SK-N-SH treated with all-trans-retinoic acid at 6 μM for 48 hours (cell line): ENCODE data around the gene ZNF274.

ENCODE experiments used
- ARNTL ChIP-seq: fragments of 450-650 bp; formaldehyde crosslinking; IDR thresholded peaks from 2 replicates; pipeline ENCODE4 v1.5.0; 2020; ENCODE audit warnings: low read depth, mild to moderate bottlenecking, moderate library complexity, borderline replicate concordance
- BACH2 ChIP-seq: fragments of 250-450 bp; sonication (Bioruptor Pico); IDR thresholded peaks from 2 replicates; pipeline ENCODE4 v1.9.0; 2021; ENCODE audit warnings: mild to moderate bottlenecking, borderline replicate concordance
- CSDC2 ChIP-seq: fragments of 250-450 bp; sonication (Bioruptor Pico); IDR thresholded peaks from 2 replicates; pipeline ENCODE4 v1.5.0; 2020; ENCODE audit warnings: mild to moderate bottlenecking, moderate library complexity
- PPARA ChIP-seq: fragments of 250-450 bp; sonication (Bioruptor Pico); IDR thresholded peaks from 2 replicates; pipeline ENCODE4 v1.5.0; 2020; ENCODE audit warnings: mild to moderate bottlenecking, borderline replicate concordance
- SNAI2 ChIP-seq: fragments of 250-450 bp; sonication (Bioruptor Pico); IDR thresholded peaks from 2 replicates; pipeline ENCODE4 v1.5.0; 2020; ENCODE audit warnings: mild to moderate bottlenecking, moderate library complexity
- ZFP3 ChIP-seq: fragments of 250-450 bp; sonication (Bioruptor Pico); IDR thresholded peaks from 2 replicates; pipeline ENCODE4 v1.5.0; 2020; ENCODE audit warnings: mild to moderate bottlenecking, moderate library complexity
- ZFP30 ChIP-seq: fragments of 450-650 bp; formaldehyde crosslinking; IDR thresholded peaks from 2 replicates; pipeline ENCODE4 v1.5.0; 2022; ENCODE audit warnings: mild to moderate bottlenecking, moderate library complexity
- ZNF565 ChIP-seq: fragments of 450-650 bp; formaldehyde crosslinking; conservative IDR thresholded peaks from 2 replicates; pipeline ENCODE4 v1.5.0; 2020; ENCODE audit warnings: low read depth, mild to moderate bottlenecking, moderate library complexity
- TF ChIP-seq, protein P1 (sequence below): fragments of 250-450 bp; sonication (Bioruptor Pico); IDR thresholded peaks from 2 replicates; pipeline ENCODE4 v1.5.1; 2020; ENCODE audit warnings: low read depth, mild to moderate bottlenecking, moderate library complexity
- TF ChIP-seq, protein P2 (sequence below): fragments of 250-450 bp; sonication (Bioruptor Pico); IDR thresholded peaks from 2 replicates; pipeline ENCODE4 v1.8.0; 2020; ENCODE audit warnings: mild to moderate bottlenecking, moderate library complexity, borderline replicate concordance
- TF ChIP-seq, protein P3 (sequence below): fragments of 250-450 bp; sonication (Bioruptor Pico); IDR thresholded peaks from 2 replicates; pipeline ENCODE4 v1.5.1; 2021; ENCODE audit warnings: mild to moderate bottlenecking, moderate library complexity

DNA sequence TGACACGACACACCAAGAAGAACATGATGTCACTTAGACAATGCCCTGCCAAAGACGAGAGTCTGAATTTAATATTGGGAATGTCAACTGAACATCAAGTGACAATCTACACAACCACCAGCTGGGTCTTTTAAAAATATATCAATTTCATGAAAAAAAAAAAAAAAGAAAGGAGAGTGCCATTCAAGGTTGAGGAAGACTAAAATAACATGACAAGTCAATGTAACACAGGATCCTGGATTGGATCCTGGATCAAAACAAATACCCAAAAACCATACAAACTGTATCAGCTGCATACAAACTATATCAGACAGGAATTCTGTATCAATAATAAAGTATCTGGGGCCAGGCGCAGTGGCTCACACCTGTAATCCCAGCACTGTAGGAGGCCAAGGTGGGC, 37.0 kb upstream of the ZNF274 start:
- TF ChIP-seq ZFP3 (CRISPR knock-in tag) (no peak), PPARA (no peak), BACH2 (CRISPR knock-in tag) (no peak), ARNTL (no peak), ZFP30 (no peak), ZNF565 (no peak), CSDC2 (no peak), SNAI2 (CRISPR knock-in tag) (no peak)
- TF ChIP-seq, protein P1, sequence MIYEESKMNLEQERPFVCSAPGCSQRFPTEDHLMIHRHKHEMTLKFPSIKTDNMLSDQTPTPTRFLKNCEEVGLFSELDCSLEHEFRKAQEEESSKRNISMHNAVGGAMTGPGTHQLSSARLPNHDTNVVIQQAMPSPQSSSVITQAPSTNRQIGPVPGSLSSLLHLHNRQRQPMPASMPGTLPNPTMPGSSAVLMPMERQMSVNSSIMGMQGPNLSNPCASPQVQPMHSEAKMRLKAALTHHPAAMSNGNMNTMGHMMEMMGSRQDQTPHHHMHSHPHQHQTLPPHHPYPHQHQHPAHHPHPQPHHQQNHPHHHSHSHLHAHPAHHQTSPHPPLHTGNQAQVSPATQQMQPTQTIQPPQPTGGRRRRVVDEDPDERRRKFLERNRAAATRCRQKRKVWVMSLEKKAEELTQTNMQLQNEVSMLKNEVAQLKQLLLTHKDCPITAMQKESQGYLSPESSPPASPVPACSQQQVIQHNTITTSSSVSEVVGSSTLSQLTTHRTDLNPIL (CRISPR knock-in tag): no peak
- TF ChIP-seq, protein P2, sequence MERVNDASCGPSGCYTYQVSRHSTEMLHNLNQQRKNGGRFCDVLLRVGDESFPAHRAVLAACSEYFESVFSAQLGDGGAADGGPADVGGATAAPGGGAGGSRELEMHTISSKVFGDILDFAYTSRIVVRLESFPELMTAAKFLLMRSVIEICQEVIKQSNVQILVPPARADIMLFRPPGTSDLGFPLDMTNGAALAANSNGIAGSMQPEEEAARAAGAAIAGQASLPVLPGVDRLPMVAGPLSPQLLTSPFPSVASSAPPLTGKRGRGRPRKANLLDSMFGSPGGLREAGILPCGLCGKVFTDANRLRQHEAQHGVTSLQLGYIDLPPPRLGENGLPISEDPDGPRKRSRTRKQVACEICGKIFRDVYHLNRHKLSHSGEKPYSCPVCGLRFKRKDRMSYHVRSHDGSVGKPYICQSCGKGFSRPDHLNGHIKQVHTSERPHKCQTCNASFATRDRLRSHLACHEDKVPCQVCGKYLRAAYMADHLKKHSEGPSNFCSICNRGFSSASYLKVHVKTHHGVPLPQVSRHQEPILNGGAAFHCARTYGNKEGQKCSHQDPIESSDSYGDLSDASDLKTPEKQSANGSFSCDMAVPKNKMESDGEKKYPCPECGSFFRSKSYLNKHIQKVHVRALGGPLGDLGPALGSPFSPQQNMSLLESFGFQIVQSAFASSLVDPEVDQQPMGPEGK: no peak
- TF ChIP-seq, protein P3, sequence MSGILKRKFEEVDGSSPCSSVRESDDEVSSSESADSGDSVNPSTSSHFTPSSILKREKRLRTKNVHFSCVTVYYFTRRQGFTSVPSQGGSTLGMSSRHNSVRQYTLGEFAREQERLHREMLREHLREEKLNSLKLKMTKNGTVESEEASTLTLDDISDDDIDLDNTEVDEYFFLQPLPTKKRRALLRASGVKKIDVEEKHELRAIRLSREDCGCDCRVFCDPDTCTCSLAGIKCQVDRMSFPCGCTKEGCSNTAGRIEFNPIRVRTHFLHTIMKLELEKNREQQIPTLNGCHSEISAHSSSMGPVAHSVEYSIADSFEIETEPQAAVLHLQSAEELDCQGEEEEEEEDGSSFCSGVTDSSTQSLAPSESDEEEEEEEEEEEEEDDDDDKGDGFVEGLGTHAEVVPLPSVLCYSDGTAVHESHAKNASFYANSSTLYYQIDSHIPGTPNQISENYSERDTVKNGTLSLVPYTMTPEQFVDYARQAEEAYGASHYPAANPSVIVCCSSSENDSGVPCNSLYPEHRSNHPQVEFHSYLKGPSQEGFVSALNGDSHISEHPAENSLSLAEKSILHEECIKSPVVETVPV (CRISPR knock-in tag): no peak
